Measurements from ENCODE around the gene ZNF70.

The ZNF70 gene

DNA sequence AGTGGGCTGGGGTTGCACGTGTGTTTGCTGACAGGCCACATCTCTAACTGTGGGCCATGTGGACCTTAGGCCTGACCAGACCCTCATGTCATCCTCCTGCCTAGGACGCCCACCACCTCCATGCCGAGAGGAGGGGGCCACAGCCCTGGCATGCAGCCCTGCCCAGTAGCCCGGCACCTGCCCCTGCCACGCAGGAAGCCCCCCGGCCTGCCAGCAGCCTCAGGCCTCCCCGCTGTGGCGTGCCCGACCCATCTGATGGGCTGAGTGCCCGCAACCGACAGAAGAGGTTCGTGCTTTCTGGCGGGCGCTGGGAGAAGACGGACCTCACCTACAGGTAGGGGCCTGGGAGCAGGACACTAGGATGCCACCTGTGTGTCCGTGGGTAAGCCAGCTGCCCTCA lies 28.2 kb upstream of the ZNF70 start:
- DNase-seq (ENCODE audit: low read depth in 2 of 2), result no peak

DNA sequence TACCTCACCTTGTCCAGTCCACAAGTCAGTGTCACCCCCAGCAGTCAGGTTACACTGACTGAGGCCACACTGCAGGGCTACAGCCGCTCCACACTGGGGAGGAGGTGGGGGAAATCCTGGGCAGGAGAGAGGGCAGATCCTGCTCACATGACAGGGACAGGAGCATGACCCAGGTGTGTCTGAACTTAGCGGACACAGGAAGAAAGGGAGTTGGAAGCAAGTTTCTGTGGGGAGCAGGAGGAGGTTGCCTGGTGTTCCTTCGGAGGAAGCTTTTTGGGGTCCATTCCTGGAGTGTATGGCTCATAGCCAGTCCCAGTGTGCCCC lies 27.6 kb upstream of the ZNF70 start:
- DNase-seq (ENCODE audit: low read depth in 2 of 2), result no peak

DNA sequence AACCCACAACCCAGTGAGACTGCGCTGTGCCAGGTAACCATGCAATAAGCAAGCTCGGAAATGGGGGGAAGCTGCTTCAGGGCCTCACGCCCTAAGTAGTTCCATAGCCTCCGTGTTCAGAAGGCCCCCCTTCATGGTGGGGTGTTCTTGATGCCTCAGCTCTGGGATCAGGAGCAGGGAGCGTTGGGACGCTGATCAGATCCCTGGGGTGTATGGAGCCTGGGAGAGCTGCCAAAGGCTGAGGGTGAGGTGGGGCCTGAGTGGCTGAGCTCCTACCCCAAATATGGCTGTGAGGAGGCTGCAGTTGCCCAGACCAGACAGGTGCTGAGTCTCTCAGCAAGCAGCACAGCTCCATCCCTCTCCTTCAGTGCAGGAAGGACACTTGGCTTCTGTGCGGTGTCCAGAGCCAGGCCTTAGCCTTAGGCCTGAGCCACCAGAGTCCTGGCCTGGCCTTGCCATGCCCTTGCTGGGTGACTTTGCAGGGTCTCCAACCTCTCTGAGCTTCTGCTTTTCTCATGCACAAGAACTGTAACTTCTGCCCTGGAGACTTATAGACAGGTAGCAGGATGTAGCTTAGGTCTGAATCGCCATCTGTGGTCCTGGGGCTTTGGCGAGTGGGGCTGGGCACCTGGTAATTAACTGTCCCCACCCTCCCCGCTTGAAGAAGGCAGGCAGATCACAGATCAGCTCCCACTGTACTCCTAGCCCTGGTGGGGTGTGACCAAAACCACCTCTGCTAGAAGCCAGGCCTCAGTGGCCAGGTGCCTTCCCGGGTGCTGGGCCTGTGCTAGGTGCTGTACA lies 27.1 kb upstream of the ZNF70 start:
- DNase-seq (ENCODE audit: low read depth in 2 of 2), result no peak

DNA sequence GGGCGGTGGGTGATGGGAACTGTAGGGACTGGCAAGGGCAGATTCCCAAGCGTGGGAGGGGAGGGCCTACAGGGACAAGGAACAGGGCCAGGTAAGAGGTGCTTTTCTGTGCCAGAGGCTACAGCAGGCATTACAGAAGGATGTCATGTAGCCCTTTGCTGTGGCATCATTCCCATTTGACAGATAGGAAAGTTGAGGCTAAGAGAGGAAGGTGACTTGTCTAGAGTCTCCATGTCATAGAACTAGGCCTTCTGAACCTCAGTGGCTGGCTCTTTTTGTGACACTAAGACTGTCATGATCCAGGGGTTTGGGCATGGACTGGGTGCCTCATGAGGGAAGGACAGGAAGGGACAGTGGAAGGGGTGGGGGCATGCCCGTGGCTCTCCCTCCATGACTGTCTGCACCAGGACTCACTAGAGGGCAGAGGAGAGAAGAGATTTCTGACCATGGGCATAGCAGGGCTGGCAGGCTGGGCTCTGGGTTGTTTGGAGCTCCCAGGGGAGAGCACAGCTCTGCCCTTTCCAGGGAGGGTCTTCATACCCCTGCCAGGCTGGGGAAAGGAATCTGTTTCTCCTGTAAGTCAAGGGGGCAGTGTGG lies 25.0 kb upstream of the ZNF70 start:
- no peak for DNase-seq (ENCODE audit: low read depth in 2 of 2)

DNA sequence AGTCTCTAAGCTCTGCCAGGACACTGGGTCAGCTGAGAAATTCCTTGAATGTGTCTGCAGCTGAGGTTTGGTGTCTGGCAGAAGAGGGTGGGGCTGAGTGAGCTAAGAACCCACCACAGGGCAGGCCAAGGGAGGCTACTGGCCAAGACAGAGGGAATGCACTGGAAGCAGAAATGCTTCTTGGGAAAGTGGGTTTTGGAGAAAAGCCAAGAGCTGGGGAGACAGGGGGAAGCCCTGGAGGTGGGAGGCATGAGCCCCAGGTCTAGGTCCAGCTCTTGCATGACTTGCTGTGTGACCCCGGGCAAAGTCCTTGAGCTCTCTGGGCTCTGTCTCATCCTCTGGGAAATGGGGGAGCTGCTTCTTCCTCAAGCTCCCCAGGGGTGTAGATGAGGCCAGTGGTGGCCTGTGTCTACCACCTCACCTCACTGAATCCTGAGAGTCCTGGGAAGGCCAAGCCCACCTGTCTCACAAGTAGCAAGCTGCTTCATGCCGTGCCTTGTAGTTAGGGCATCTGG lies 24.1 kb upstream of the ZNF70 start:
- DNase-seq (ENCODE audit: low read depth in 2 of 2), result no peak

GRCh38 chr22:23774114-23774921 lies 23.4 kb upstream of the ZNF70 start:
- DNase-seq (ENCODE audit: low read depth in 2 of 2), result no peak

- no peak for DNase-seq (ENCODE audit: low read depth in 2 of 2)
Measured at GRCh38 chr22:23773483-23774113, 22.7 kb upstream of the ZNF70 start.

DNA sequence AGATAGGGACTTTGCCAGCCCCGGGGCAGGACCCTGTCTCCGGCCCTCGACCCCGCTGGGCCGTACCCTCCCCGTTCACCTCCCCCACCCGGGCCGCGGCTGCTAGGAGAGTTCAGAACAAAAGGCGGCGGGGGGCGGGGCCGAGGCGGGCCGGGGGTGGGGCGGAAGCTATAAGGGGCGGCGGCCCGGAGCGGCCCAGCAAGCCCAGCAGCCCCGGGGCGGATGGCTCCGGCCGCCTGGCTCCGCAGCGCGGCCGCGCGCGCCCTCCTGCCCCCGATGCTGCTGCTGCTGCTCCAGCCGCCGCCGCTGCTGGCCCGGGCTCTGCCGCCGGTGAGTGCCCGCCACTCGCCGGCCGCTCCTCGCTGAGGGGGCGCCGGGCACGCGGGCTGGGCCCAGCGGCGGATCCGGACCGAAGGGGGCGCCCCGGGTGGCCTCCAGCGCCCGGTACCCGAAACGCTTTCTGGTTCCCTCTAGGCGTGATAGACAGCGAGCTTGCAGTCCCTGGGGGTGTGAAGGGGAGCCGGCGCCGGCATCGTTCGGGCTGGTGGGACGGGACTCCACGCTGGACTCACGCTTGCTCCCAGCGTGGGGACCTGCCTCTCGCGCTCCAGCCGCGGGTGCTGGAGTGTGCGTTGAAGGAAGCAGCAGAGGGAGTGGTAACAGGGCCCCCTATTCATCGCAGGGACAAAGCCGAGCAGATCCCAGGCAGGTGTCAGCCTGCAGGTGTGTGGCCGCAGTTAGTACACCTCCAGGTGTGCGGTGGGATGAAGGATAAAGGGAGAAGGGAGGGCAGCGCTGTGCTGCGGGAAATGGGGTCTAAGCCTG lies 21.9 kb upstream of the ZNF70 start, which contains the start of gene MMP11:
TSS of gene MMP11 (plus strand) at position 201 of the 825 bp plus-strand sequence. CDS start at position 223, 22 bp downstream.
- no peak for DNase-seq (ENCODE audit: low read depth in 2 of 2)

GRCh38 chr22:23772315-23772648 lies 21.4 kb upstream of the ZNF70 start:
- DNase-seq (ENCODE audit: low read depth in 2 of 2), result no peak

GRCh38 chr22:23769321-23769965 lies 18.5 kb upstream of the ZNF70 start:
- DNase-seq (ENCODE audit: low read depth in 2 of 2), result no peak

DNA sequence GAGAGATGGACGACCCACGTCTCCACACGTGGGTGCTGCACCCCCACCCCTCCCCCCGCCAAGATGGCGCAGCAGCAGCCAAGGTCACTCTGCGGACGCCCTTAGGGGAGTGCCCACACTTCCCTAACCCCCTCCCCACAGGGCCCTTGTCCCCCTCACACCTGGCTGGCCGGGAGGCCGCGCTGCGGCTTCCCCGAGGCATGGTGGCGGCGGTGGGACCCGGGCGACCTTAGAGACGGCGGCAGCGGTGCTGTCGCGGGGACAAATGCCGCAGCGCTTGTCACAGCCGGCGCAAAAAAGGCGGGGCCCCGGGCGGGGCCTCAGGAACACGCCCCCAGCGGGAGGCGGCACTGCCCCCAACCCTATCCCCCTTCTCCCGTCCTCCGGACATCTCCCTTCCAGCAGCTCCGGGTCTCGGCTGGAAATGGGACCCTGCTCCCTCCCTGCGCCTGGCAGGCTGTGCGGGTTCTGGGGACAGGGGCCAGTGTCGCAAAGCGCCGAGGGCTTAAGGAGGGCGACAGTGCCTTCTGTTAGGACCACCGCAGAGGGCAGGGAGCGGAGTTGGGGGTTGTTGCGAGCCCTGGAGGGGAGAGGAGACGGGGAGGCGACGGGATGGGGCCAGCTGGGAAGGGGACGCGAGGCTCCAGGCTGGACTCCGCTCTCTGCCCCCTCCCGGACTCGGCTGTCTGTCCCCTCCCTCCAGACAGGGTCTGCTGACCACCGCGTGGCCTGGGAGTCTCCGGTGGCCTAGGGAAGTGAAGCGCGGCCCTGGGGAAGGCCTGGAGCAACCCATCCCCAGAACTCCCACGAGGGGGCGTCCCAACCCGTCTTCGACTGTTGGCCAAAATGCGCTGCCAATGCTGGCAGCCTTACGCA lies 17.0 kb upstream of the ZNF70 start, which contains the start of gene CHCHD10:
TSS of gene CHCHD10 (minus strand) at position 300 of the 876 bp plus-strand sequence. CDS start at position 202, 98 bp downstream.
- DNase-seq (ENCODE audit: low read depth in 2 of 2), result peak in 1 of 2 experiments; percentile 43

DNA sequence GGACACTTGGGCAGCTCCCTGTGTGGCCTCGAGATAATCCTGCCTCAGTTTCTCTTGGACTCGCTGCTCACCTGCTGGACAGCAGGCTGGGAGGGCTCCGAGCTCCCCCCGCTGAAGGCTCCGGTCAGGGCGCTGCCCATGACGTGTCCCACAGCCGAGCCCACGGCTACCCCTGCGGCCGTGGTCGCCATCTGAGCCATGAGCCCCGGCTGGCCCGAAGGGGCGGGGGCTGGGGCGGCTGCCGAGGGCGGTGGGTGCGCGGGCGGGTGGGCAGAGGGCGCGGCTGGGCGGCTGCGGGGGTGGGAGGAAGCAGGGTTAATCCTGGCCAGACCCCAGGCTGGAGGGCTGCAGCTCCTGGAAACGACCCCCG lies 16.4 kb upstream of the ZNF70 start:
- no peak for DNase-seq (ENCODE audit: low read depth in 2 of 2)

DNA sequence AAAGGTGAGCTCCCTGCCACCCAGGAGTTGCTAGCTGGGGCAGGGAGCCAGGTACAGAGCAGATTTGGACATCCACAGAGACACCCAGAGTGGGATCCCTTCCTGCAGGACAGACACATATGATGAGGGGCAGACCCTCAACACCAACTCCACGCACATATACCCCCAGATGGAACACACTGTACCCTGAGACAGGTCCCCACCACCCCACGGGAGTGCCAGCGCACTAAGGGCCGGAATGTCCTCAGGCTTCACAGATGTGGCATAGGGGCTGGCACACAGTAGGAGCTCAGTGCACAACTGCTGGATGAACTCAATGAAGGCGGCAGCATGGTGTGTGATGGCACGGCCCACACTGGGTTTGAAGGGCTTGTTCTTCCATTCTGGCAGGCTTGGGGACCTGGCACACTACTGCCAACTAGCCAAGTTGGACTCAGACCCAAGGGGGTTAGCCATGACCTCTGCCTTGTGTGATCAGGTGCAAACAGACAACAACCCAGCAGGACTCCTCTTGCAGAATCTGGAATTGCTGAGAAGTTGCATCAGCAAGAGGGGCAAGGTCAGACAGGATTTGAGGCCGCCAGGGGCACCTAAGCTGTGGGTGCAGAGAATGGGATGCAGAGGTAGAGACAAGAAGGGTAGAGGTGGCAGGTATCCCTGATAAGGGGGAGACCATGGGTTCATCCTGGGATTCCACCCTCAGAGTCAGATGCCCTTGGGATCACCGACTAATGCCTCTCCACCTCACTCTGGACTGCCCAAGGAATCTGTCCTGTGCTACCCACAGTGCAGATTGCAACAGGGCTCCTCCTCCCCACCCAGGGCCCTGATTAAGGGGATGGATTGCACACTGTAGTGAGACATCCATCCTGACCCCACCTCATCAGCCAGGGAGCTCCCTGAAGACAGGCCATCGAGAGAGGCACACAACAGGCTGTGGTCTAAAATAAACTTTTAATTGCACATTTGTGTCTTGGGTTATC lies 14.3 kb upstream of the ZNF70 start:
- no peak for DNase-seq (ENCODE audit: low read depth in 2 of 2)

GRCh38 chr22:23763954-23764353 lies 13.0 kb upstream of the ZNF70 start:
- no peak for DNase-seq (ENCODE audit: low read depth in 2 of 2)

DNA sequence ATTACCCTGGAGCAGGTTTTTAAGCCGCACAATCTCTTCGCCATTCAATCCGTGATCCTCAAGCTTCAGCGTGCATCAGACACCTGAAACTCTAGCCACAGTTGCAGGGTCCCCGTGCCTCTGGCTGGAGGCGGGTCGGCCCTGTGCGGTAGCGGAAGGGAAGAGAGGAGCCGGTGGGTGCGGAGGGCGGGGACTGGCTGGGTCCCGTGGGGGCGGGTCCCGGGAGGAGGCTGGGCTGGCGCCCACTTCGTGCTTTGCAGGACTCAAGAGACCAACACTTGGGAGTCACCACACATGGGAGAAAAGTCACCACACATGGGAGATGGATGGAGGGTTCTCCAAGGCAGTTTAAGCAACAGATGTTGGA lies 12.7 kb upstream of the ZNF70 start:
- no peak for DNase-seq (ENCODE audit: low read depth in 2 of 2)

DNA sequence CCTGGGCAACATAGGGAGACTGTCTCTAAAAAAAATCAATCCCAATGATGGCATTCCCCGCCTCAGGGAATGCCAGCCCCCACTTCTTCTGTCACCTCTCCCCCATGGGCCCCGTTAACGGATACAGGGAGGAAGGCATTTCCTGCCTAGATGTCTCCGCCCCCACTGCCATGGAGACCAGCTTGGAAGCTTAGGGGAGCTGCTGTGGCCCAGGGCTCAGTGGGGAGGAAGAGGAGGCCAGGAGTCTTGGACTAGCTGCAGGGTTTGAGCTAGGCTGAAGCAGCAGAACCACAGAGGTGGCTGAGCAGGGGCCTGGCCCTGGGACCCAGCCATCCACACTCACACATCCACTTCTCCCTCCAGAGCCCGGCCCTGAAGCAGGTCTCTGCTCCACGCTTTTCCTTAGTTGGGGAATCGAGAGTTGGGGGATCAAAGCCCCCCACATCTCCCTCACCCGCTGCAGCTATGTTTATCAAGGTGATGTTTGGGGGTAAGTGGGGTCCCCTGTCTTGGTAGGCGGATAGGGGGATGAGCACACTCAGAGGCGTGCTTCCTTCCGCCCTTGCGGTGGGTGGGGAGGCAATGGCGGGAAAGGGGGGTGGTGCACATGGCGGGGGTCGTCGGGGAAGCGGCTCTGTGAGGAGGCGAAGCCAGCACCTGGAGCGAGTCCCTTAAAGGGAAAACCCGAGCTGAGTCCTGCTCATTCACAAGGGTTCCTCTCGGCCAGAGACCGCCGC lies 12.1 kb upstream of the ZNF70 start, which contains the start of gene C22orf15:
TSS of gene C22orf15 (plus strand) at position 149 of the 737 bp plus-strand sequence. CDS start at position 466, 317 bp downstream.
- no peak for DNase-seq (ENCODE audit: low read depth in 2 of 2)

- DNase-seq (ENCODE audit: low read depth in 2 of 2), result no peak
Measured at GRCh38 chr22:23760056-23760455, 9.1 kb upstream of the ZNF70 start.

GRCh38 chr22:23759566-23759965 lies 8.7 kb upstream of the ZNF70 start:
- no peak for DNase-seq (ENCODE audit: low read depth in 2 of 2)
